Gastrocnemius medialis (tissue), 4 donors: ENCODE results near the gene ZNF500. TPM values are rescaled to one million over a fixed set of nuclear protein-coding genes. Genes with fewer than 3 reads are reported as not detected.

Source experiments
- ATAC-seq, 2 donors: fragments of 150-250 bp; one replicate each; pipeline ENCODE4 v1.9.1; 2016
- DNase-seq, 2 donors: peaks; one replicate each; pipeline ENCODE4 v3.0.0-alpha.2; 2019
- H3K27ac ChIP-seq, 4 donors: fragments of 200-600 bp; sonication (generic); 1 replicate in 1 of 4; 2 replicates in 3 of 4; pipeline ENCODE4 v1.5.1; 2016 to 2018; ENCODE audit warnings: mild to moderate bottlenecking in 2 of 4, moderate library complexity in 1 of 4
- H3K27me3 ChIP-seq, 3 donors: fragments of 200-600 bp; sonication (generic) in 2 of 3; 1 replicate in 1 of 3; 2 replicates in 2 of 3; pipeline versions ENCODE4 v1.5.1 to v1.6.0; 2016 to 2019; ENCODE audit warnings: mild to moderate bottlenecking in 1 of 3, moderate library complexity in 1 of 3
- H3K36me3 ChIP-seq, 2 donors: fragments of 200-600 bp; sonication (generic) in 1 of 2; one replicate each; pipeline ENCODE4 v1.5.1; 2017 to 2018
- H3K4me1 ChIP-seq, 2 donors: fragments of 200-600 bp; sonication (generic) in 1 of 2; one replicate each; pipeline ENCODE4 v1.5.1; 2016 to 2017; ENCODE audit warnings: mild to moderate bottlenecking in 2 of 2
- H3K4me3 ChIP-seq, 4 donors: fragments of 200-600 bp; sonication (generic) in 3 of 4; 1 replicate in 1 of 4; 2 replicates in 3 of 4; pipeline ENCODE4 v1.5.1; 2016 to 2019; ENCODE audit warnings: mild to moderate bottlenecking in 2 of 4
- H3K9me3 ChIP-seq, 3 donors: fragments of 200-600 bp; sonication (generic) in 2 of 3; 1 replicate in 1 of 3; 2 replicates in 2 of 3; pipeline ENCODE4 v1.5.1; 2016 to 2019
- POLR2A ChIP-seq, 2 donors: fragments of 450-650 bp; IDR thresholded peaks; one replicate each; pipeline ENCODE4 v1.6.1; 2017; ENCODE audit warnings: antibody characterized with exemption in 2 of 2, mild to moderate bottlenecking in 2 of 2, moderate library complexity in 2 of 2
- in situ Hi-C, 4 donors: fragments of 200-750 bp; cut with MboI; loops; one replicate each; pipeline versions ENCODE4 v1.15.0 to v1.8.0; 2017; ENCODE audit warnings: low sequenced_read_pairs in 4 of 4
- intact Hi-C: fragments of 100-400 bp; cut with DNase I; formaldehyde crosslinking; loops from one replicate; pipeline ENCODE4 v1.15.1; 2023; ENCODE audit warnings: low total_unique reads
- total RNA-seq, 4 donors: library from RNA; depleted of rRNA; stranded (reverse); fragments of >200 nt; gene quantifications; one replicate each; pipeline versions ENCODE4 v1.1.0 to v1.2.3, GENCODE V29; 2016
- TF ChIP-seq, protein P1 (sequence below), 5 experiments: fragments of 450-650 bp in 3 of 5; fragments of 200-600 bp in 2 of 5; sonication (generic) in 2 of 5; IDR thresholded peaks in 4 of 5; conservative IDR thresholded peaks in 1 of 5; 1 replicate in 4 of 5; 2 replicates in 1 of 5; pipeline ENCODE4 v1.5.1; 2016 to 2019; ENCODE audit warnings: antibody characterized with exemption in 5 of 5, mild to moderate bottlenecking in 3 of 5, moderate library complexity in 3 of 5

ZNF500 gene
- total RNA-seq: 1 to 10 TPM; 6.3 to 7.3 (median 6.9) TPM

DNA sequence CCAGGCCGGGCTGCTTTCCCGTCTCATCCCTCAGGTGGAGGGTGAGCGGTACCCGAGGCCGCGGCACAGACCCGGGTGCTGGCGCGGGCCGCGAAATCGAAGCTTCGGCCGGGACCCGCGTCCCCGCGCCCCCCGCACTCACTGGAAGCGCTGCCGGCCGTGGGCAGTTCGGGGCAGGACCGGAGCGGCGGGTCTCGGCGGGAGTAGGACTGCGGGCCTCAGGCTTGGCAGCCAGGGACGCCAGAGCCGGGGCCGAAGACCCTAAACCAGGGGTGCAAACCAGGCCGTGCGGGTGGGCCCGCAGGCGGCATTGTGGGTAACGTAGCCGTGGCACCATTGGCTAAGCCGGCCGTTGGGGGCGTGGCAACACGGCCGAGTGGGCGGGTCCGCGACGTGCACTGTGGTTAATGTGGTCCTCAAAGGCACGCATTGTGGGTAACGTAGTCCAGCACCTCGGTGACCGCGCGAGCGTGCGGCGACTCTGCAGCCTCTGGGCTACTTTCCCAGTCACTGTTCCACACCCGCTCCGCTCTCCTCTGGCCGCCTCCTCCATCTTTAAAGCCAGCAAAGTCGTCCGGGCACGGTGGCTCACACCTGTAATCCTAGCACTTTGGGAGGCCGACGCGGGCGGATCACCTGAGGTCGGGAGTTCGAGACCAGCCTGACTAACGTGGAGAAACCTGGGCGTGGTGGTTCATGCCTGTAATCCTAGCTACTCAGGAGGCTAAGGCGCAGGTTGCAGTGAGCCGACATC, at the start of gene ZNF500:
TSS of gene ZNF500 (minus strand) at position 288 of the 754 bp plus-strand sequence. CDS start 1,184 bp downstream, outside the sequence.
- in situ Hi-C loops (no loop called here), intact Hi-C loops (loop anchor here (2.0 kb wide), 1 partner anchor 228 kb away; the partner anchor contains the start of gene CDIP1)
- H3K36me3 ChIP-seq: peaks cover 0 to 35% of the 10 kb centered on the region in 2 donors
- H3K9me3 ChIP-seq: no peaks in the 10 kb centered on the region
- TF ChIP-seq, protein P1, sequence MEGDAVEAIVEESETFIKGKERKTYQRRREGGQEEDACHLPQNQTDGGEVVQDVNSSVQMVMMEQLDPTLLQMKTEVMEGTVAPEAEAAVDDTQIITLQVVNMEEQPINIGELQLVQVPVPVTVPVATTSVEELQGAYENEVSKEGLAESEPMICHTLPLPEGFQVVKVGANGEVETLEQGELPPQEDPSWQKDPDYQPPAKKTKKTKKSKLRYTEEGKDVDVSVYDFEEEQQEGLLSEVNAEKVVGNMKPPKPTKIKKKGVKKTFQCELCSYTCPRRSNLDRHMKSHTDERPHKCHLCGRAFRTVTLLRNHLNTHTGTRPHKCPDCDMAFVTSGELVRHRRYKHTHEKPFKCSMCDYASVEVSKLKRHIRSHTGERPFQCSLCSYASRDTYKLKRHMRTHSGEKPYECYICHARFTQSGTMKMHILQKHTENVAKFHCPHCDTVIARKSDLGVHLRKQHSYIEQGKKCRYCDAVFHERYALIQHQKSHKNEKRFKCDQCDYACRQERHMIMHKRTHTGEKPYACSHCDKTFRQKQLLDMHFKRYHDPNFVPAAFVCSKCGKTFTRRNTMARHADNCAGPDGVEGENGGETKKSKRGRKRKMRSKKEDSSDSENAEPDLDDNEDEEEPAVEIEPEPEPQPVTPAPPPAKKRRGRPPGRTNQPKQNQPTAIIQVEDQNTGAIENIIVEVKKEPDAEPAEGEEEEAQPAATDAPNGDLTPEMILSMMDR (IDR thresholded peaks at IDR 0.05 in 4 of 5, conservative IDR thresholded peaks at IDR 0.05 in 1 of 5): no peak
- TF ChIP-seq POLR2A (IDR thresholded peaks at IDR 0.05): peak; percentile 69 to 70
- DNase-seq (peak; percentile 97 to 98), ATAC-seq (peak; percentile 89 to 95)
- peaks cover 25 to 30% of the 10 kb centered on the region in 2 donors for H3K4me1 ChIP-seq
- peak within 1 kb of the TSS; percentile 80 to 99 (median 90) for H3K4me3 ChIP-seq
- H3K27me3 ChIP-seq: no peaks in the 10 kb centered on the region
- peak within 1 kb of the TSS; percentile 83 to 95 (median 92) for H3K27ac ChIP-seq

DNA sequence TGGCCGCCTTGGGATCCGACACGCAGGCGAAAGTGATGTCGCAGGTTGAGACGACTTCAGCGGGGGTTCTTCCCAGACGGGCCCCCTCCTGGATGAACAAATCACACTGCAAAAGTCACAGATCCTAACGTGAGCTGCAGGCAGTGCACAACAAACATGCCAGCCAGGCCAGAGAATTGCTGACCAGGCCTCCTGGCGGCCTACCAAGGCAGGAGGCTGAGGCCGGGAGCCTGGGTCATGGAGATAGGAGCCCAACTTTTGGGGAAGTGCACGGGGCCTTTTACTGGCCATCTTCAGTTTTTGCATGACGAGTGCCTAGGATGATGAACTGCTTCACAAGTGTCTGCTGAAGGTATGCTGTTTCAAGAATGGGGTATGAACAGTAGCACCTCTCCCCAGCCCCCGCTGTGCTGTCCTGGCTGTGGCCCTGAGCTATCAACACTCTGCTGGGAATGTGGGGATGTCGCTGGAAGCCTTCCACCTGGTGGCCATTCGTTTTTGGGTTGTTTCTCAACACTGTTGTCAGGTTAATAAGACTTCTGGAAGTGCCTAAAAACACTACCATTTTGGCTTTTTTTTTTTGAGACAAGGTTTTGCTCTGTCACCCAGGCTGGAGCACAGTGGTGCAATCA, 47.7 kb upstream of the ZNF500 start:
- Histone ChIP-seq H3K27ac (peak overlapping the region; percentile 88 to 92 (median 90)), H3K36me3 (peaks cover 0 to 78% of the 10 kb centered on the region in 2 donors), H3K4me3 (no peak overlapping the region), H3K9me3 (no peaks in the 10 kb centered on the region), H3K27me3 (no peaks in the 10 kb centered on the region), H3K4me1 (peaks cover 19% of the 10 kb centered on the region in 2 donors)
- peak; percentile 61 to 73 for DNase-seq
- TF ChIP-seq, protein P1 (IDR thresholded peaks at IDR 0.05 in 4 of 5, conservative IDR thresholded peaks at IDR 0.05 in 1 of 5): peak in 1 of 5 experiments; percentile 10
- TF ChIP-seq POLR2A (IDR thresholded peaks at IDR 0.05): no peak
- intact Hi-C loops (no loop called here), in situ Hi-C loops (no loop called here)
- peak; percentile 73 to 82 for ATAC-seq

DNA sequence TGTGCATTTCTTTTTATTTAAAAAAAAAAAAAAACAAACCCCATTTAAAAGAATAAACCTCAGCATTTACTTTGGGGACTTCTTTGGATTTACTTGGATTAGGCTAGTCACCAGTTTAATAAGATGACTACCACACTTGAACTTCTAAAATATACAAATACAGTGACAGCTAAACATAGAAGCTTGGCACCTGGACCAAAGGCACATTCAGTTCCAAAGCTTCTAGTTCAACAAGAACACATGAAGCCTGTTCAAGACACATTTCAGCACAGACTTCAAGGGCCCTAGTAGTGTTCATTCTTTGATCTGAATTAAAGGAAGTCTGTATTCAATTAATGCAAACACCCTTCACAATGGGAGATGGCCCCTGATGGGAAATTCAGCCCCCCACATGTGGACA, 47.1 kb upstream of the ZNF500 start:
- intact Hi-C loops: no loop called here
- no peaks in the 10 kb centered on the region for H3K27me3 ChIP-seq
- no peaks in the 10 kb centered on the region for H3K9me3 ChIP-seq
- in situ Hi-C loops: no loop called here
- H3K36me3 ChIP-seq: peaks cover 0 to 79% of the 10 kb centered on the region in 2 donors
- peaks cover 19% of the 10 kb centered on the region in 2 donors for H3K4me1 ChIP-seq
- H3K4me3 ChIP-seq: no peak overlapping the region
- ATAC-seq (peak; percentile 97 to 98), DNase-seq (peak; percentile 62 to 79)
- TF ChIP-seq, protein P1 (IDR thresholded peaks at IDR 0.05 in 4 of 5, conservative IDR thresholded peaks at IDR 0.05 in 1 of 5): no peak
- no peak for TF ChIP-seq POLR2A (IDR thresholded peaks at IDR 0.05)
- H3K27ac ChIP-seq: peak overlapping the region; percentile 88 to 92 (median 90)

DNA sequence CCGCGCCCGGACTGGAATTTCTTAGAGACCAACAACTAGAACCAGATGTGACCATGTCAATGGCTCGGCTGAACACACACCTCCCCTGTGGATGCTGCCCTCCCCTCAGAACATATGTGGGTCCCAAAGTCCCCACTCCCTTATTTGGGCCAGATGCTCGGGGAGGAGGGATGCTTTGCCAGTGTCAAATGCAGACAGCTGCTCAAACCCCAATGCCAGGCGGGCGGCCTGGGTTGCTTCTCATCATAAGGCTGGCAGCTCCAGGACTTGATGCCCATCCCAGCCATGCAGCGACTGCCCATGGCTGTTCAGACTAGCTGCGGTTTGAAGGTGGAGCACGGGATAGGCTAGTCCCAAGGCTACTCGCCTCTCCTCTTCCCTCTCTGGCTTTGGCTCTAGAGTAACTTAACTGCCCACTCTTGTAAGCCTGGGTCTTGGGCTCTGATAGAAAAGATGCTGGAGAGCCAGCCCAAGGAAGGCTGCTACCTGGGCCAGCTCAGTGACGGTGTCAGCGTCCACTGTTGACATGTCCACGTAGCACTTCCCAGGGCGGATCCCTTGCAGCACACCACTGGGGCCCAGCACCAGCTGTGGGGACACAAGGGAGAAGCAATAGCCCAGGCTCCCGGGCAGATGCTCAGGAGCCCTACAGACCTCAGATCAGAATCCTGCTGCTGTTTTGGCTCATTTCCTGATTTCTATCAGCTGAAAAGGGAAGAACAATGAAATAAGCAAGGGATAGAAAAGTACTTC, 46.5 kb upstream of the ZNF500 start:
- in situ Hi-C loops (no loop called here), intact Hi-C loops (no loop called here)
- ATAC-seq (no peak), DNase-seq (no peak)
- no peak overlapping the region for H3K4me3 ChIP-seq
- H3K27me3 ChIP-seq: no peaks in the 10 kb centered on the region
- H3K4me1 ChIP-seq: peaks cover 19% of the 10 kb centered on the region in 2 donors
- H3K9me3 ChIP-seq: no peaks in the 10 kb centered on the region
- H3K27ac ChIP-seq: peak overlapping the region; percentile 88 to 92 (median 90)
- H3K36me3 ChIP-seq: peaks cover 0 to 81% of the 10 kb centered on the region in 2 donors
- TF ChIP-seq POLR2A (IDR thresholded peaks at IDR 0.05): no peak
- TF ChIP-seq, protein P1 (IDR thresholded peaks at IDR 0.05 in 4 of 5, conservative IDR thresholded peaks at IDR 0.05 in 1 of 5): no peak
